Vein endothelial cell (primary cell): Measurements from ENCODE around the gene IQCF5. TPM values are rescaled to one million over a fixed set of nuclear protein-coding genes. Genes with fewer than 3 reads are reported as not detected.

ENCODE experiments used
- small RNA-seq: library from RNA; depleted of rRNA; stranded (forward); fragments of <200 nt; gene quantifications from one replicate; pipeline ENCODE3, GENCODE V24; 2012
- total RNA-seq: library from RNA; depleted of rRNA; stranded (reverse); fragments of >200 nt; gene quantifications from 2 replicates; pipeline ENCODE4 v1.2.3, GENCODE V29; 2012

Gene IQCF5
- total RNA-seq, result not detected in 2 replicates

DNA sequence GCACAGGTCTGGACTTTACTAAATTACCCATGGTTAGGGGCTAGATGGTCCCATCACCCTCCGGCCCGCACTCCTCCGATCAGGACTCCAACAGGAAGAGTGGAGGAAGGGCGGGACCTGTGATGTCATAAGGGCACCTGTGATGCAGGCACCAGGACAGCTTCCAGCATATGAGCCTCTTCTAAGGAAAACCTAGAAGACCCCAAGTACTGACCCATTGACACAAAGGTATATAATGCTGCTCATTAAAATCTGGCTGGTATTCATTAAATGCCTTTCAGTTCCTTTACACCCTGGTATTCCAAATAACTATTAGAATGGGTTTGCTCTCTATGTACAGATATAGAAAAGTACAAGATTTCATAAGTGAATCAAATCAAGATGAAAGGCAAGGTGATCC, at the start of gene IQCF5:
Gene IQCF5, minus strand, starts transcription at position 101 of the 400 bp plus-strand sequence. Its CDS starts 70 bp downstream, at position 31.

DNA sequence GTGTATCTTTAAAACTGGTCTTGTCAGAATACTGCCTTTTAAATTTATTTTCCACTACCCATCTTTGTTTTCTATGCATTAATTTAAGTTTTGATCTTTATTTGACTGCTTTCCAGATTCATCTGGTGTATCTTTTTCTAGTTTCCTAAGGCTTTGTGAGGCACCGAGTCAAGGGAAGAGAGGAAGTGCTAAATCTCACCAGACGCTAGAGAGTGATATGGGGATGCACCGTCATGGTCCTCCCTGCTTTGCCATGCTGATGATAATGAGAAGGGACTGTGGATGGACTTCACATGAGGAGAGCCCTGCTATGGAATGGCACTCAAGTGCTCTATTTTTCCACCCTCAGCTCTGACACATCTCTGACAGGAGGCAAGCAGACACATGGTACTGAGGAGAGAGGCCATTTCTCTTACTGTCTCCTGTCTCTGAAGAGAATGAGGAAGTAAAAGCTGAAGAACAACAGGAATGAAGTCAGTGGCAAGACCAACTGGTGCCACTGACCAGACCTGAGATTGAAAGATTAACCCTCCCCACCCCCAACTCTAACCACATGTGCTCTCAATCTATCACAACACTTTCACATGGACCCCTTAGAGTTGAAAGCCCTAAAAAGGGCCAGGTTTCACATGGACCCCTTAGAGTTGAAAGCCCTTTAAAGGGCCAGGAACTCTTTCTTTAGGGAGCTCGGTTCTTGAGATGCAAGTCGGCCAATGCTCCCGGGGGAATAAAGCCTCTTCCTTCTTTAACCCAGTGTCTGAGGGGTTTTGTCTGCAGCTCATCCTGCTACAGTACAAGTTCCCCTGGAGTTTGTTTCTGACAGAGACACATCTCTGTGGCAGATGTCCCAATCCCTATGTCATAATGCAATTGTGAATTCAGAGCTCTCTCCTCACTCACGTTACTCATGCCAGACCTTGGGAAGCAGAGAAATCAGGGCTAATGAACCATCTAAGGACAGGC, 14.4 kb downstream of the IQCF5 start, which contains the start of gene IQCF2:
Gene IQCF2, plus strand, starts transcription at position 913 of the 963 bp plus-strand sequence. CDS start 52 bp downstream, outside the sequence.

Small RNA genes lying within 50 kb of the gene (small RNA-seq; reads per million reads assigned to genes)
- gene RN7SL504P, result not detected

Other genes starting within 250 kb of the IQCF5 start
- 33.3 and 45.4 TPM in 2 replicates for gene TEX264, start 204.3 kb downstream of the IQCF5 start, total RNA-seq
- gene GRM2, start 168.5 kb downstream of the IQCF5 start, total RNA-seq, result 0.10 TPM in 1 of 2 replicates, not detected in the other
- gene IQCF6, start 96.4 kb downstream of the IQCF5 start, total RNA-seq, result not detected in 2 replicates
- gene IQCF2, start 14.0 kb downstream of the IQCF5 start, total RNA-seq, result not detected in 2 replicates
- not detected in 2 replicates for gene IQCF1, start 27.8 kb upstream of the IQCF5 start, total RNA-seq
- gene RRP9, start 66.3 kb upstream of the IQCF5 start, total RNA-seq, result 18.0 and 21.4 TPM in 2 replicates
- gene PARP3, start 66.8 kb upstream of the IQCF5 start, total RNA-seq, result 12.4 and 13.6 TPM in 2 replicates
- gene GPR62, start 79.8 kb upstream of the IQCF5 start, total RNA-seq, result under 0.01 and 0.10 TPM in 2 replicates
- gene PCBP4, start 91.9 kb upstream of the IQCF5 start, total RNA-seq, result 30.8 and 39.2 TPM in 2 replicates
- gene ABHD14B, start 98.4 kb upstream of the IQCF5 start, total RNA-seq, result 17.0 and 27.1 TPM in 2 replicates
- 6.6 and 11.4 TPM in 2 replicates for gene ABHD14A, start 99.5 kb upstream of the IQCF5 start, total RNA-seq
- 14.5 and 20.9 TPM in 2 replicates for gene ACY1, start 107.9 kb upstream of the IQCF5 start, total RNA-seq
- 1,244 and 1,265 TPM in 2 replicates for gene RPL29, start 120.3 kb upstream of the IQCF5 start, total RNA-seq
- 17.1 and 21.2 TPM in 2 replicates for gene DUSP7, start 181.0 kb upstream of the IQCF5 start, total RNA-seq